HG03196 (cell line): ENCODE data around the gene TENT4B.

ENCODE experiments used
- ATAC-seq: cut with Tn5 transposase; IDR thresholded peaks from one replicate; pipeline ENCODE4 v1.9.1; 2021; ENCODE audit not compliant: unreplicated experiment

The TENT4B gene

DNA sequence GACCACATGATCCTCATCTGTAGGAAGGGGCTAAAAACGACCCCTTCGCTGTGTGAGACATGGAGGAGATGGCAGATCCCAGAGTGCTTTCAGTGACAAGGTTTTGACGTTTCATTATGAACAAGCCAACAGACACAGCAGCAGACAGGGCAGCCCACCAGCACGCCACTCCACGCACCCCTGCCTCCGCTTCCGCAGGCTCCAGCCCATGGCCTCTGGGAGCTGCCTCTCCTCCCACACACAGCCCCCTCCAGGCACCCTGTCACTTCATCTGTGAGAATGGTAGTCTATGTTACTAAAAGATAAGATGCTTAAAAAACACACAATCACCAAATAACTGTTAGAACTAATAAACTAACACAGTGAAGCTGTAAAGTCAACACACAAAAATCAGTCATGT, 101.0 kb downstream of the TENT4B start:
- no peak for ATAC-seq

DNA sequence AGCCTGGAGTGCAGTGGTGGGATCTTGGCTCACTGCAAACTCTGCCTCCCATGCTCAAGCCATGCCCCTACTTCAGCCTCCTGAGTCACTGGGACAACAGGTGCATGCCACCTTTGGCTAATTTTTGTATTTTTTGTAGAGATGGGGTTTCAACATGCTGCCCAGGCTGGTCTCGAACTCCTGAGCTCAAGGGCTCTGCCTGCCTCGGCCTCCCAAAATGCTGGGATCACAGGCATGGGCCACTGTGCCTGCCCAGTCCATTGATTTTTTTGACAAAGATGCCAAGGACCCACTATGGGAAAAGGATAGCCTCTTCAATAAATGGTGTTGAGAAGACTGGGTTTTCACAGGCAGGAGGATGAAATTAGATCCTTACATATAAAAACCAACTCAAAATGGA, 102.4 kb downstream of the TENT4B start:
- ATAC-seq, result no peak

- ATAC-seq, result no peak
Observed at GRCh38 chr16:50256604-50257003, 103.5 kb downstream of the TENT4B start.

DNA sequence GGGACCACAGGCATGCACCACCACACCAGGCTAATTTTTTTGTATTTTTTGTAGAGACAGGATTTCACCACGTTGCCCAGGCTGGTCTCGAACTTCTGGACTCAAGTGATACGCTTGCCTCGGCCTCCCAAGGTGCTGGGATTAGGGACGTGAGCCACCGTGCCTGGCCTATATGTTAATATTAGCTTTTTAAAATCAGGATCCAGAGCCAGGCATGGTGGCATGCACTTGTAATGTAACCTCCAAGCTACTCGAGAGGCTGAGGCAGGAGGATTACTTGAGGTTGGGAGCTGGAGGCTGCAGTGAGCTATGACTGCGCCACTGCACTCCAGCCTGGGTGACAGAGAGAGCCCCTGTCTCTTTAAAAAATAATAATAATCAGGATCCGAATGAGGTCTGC, 104.8 kb downstream of the TENT4B start:
- no peak for ATAC-seq

- ATAC-seq, result no peak
Observed at GRCh38 chr16:50259334-50260205, 106.5 kb downstream of the TENT4B start.

DNA sequence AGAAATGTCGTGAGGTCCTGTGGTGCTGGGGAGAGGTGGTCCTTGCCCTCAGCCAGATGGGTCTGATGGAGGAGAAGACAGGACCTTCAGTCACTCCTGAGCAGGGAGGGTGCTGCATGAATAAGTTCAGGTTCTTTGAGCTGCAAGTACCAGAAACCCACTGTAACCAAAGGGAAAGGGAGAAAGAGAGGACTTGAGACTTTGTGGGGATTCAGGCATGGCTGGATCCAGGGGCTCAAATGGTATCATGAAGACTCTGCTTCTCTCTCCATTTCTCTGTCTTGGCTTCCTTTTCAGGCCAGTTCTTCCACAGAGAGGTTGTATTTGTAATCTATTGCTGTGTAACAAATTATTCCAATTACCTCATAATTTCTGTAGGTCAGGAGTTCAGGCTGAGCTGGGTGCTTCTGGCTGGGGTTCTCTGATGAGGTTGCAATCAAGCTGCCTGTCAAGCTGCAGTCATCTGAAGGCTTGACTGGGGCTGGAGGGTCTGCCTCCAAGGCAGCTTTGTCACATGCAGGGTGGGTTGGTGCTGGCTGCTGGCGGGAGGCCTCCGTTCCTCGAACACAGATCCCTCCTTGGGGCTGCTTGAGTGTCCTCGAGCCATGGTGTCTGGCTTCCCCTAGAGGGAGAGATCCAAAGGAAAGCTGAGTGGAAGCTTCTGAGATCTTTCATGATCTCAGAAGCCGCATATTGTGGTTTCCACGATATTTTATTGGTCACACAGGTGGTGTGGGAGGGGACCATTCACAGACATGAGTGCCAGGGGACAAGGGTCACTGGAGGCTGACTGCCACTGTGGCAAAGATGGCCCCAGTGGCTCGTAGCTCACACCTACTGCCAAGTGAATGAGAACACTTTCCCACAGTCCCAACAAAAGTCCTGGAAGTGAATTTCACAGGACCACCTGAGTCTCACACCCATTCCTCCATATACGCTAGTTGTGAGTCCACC, 107.4 kb downstream of the TENT4B start:
- ATAC-seq, result no peak

- ATAC-seq, result no peak
Observed at GRCh38 chr16:50261160-50261706, 108.1 kb downstream of the TENT4B start.

DNA sequence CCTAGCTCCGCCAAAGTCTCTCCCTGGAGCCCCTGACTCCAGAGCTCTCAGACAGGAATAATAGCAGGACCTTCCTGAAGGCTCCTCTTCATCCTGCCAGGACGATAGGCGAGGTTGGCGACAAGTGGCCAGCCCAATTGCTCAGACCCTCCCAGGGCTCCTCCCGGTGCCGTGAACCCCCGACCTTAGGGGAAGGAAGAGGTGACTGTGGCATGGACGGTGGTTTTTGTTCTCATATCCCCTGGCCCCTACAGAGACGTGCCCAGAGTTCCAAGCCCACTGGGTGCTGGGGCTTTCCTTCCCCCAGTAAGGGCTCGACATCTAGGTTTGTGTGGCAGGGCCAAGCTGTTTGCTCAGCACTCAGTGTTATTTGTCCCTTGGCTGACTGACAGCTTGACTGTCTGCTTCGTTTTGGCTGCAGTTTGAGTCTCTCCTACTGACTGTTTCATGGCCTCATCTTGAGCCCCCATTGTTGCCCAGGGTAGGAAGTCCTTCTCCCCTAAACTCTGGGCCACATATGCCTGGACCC, 108.7 kb downstream of the TENT4B start:
- no peak for ATAC-seq

DNA sequence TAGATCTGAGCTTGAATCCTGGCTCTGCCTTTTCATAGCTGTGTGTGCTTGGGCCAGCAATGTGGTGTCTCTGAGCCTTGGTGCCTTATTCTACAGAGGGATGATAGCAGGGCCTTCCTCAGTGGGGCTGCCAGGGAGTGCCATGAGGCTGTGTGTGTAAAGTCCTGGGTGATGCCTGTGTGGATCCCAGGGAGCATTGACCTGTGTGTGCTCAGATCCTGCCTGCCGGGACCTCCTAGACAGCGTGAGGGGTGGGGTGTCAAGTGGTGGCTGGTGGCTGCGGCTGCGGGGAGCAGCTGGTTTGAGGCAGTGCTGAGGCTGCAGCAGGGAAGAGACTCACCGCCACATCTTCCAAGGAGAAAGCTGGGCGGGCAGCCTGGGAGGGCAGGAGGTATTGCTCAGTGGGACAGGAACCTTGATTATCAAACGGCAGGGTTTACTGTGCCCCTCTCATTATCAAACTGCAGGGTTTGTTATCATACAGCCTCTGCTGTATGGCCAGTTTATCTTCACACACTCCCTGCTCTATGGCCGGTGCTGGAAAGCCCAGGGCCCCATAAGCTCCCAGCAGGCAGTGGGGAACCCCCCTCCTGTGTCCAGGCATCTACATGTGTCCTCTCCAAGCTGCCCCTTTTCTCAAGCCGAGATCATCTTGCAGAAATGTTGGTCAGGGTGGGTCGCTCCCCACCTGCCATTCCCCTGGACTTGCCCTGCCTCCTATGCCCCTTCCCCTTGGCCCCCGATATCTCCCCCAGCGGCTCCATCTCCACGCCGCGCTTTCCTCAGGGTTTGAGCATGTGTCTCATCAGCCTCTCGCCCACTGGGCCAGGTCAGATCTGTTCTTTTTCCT, 110.2 kb downstream of the TENT4B start:
- no peak for ATAC-seq

GRCh38 chr16:50263940-50264929, 111.1 kb downstream of the TENT4B start:
- ATAC-seq, result peak; percentile 31

DNA sequence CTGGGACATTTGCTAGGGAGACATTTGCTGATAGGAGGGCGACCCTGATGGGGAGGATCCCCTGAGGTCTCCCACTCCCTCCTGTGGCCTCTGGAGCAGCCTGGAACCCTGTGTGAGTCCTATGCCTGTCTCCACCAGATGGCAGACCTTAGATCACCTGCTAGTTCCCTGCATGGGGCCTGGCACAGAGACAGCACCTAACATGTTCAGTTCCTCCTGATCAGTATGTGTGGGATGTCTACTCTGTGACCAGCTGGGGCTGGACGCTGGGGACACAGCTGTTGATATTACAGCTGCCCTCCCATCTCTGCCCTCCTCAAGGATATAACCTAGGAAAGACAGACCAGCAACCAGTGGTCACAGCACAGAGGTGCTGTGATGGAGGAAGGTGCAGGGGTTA, 112.2 kb downstream of the TENT4B start:
- ATAC-seq, result peak; percentile 26

DNA sequence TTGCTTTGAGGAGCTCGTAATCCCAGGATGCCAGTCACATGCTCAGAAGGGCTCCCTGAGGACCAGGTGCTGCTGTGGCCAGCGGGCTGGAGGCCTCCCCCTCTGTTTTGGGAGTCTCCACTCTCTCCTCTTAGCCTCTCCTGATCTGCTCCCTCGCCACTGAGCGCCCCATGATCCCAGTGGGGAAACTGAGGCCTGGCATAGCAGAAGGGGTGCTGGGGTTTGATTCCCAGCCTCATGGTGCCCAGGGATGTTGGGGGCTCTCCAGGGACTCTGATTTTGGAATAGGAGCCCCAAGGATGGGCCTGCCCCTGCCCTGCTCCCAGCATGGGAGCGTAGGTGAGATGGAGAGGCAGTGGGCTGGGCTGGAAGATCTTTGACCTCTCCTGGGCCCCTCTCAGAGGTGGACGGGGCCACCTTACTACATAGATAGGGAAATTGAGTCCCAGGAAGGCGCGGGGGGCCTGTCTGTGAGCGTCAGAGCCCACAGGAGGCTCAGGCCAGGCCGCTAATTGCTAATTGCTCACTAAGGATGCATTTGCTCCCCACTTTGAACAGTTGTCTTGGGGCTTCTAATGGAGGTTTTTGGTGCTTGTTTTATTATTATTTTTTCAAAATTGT, 112.7 kb downstream of the TENT4B start:
- ATAC-seq, result no peak

DNA sequence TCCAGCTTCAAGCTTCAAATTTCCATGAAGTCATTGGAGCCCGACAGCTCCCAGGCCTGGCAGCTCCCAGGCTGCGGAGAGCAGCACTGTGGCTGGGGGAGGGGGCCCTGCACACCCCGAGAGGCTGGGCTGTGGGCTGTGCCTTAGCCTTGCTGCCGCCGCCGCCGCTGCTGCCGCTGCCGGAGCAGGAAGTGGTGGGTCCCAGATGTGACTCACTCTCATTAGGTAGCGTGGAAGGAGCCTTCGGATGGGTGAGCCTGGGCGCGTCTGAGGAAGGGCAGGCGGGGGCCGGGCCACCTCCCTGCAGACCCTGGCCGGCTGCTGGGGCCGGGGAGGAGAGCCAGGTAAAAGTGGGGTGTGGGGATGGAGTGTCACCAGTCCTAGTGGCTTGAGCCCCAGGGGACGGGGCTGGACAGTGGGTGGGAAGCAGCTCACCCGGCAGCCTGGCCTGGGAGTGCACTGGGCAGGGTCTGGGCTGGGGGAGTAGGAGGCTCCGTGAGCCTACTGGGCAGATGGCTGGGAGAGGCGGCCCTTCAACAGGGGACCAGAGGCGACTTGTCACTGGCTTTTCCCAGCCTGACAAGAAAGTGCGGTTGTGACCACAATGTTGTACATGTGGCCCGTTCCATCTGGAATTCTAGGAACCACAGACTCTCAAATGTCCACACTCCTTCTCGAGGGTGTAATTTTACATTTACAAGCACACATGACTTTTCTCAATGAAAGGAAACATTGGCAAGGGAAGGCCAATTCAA, 113.4 kb downstream of the TENT4B start, which contains the start of gene ADCY7:
Gene ADCY7, plus strand, starts transcription at position 215 of the 755 bp plus-strand sequence. CDS start 21,629 bp downstream, outside the sequence.
- peak; percentile 70 for ATAC-seq

GRCh38 chr16:50267151-50267631, 114.1 kb downstream of the TENT4B start:
- no peak for ATAC-seq

GRCh38 chr16:50267651-50268050, 114.5 kb downstream of the TENT4B start:
- no peak for ATAC-seq

DNA sequence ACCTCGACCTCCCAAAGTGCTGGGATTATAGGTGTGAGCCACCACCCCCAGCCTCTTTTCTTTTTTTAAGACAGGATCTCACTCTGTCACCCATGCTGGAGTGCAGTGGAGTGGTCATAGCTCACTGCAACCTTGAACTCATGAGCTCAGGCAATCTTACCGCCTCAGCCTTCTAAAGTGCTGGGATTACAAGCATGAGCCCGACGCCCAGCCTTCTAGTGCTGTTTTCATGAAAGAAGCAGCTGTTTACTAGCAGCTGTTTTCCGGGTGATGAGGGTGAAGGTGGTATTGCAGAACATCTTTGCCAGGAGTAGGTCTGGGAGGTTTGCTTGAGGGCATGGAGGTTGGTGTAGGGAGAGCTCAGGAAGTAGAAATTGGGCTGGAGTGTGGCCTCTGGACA, 115.2 kb downstream of the TENT4B start:
- ATAC-seq, result no peak

GRCh38 chr16:50269061-50269705, 116.1 kb downstream of the TENT4B start:
- no peak for ATAC-seq
